ENCODE results near the gene BBX. TPM values are rescaled to one million over a fixed set of nuclear protein-coding genes. Genes with fewer than 3 reads are reported as not detected.

The BBX gene
- polyA plus RNA-seq, 1 donor from 2014 or later: 23.8 TPM

DNA sequence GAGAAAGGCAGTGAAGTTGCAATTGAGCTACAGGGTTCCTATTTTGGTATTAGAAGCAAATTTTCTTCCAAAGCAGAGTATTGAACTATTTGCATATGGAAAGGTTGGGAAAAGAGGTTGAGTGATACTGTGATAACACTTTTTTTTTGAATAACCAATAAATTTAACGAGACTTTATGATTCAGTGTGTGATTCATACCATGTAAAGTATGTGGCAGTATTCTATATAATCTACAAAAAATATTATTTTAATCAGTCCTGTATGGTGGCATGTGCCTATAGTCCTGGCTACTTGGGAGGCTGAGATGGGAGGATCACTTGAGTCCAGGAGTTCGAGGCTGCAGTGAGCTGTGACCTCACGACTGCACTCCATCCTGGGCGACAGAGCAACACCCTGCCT is 206.9 kb downstream of the BBX start:
- H3K4me2 ChIP-seq (ENCODE audit: low read length): no peak overlapping the region
- H4K20me1 ChIP-seq (ENCODE audit: insufficient read depth): no peaks in the 10 kb centered on the region
- H3K9ac ChIP-seq (ENCODE audit: low read length): no peak overlapping the region
- H3K27ac ChIP-seq (ENCODE audit: low read length): no peak overlapping the region
- H3K79me2 ChIP-seq (replicated peaks; ENCODE audit: insufficient read depth, low read length): no peaks in the 10 kb centered on the region
- TF ChIP-seq POLR2AphosphoS5 (IDR thresholded peaks at IDR 0.05): no peak
- TF ChIP-seq MXI1 (conservative IDR thresholded peaks at IDR 0.05; ENCODE audit: poor library complexity, severe bottlenecking): no peak
- TF ChIP-seq EP300 (conservative IDR thresholded peaks at IDR 0.05; ENCODE audit: poor library complexity, severe bottlenecking): no peak
- no peak for TF ChIP-seq SMC3 (conservative IDR thresholded peaks at IDR 0.05; ENCODE audit: poor library complexity)
- no peak for TF ChIP-seq RAD21 (conservative IDR thresholded peaks at IDR 0.05)
- TF ChIP-seq, protein P1, sequence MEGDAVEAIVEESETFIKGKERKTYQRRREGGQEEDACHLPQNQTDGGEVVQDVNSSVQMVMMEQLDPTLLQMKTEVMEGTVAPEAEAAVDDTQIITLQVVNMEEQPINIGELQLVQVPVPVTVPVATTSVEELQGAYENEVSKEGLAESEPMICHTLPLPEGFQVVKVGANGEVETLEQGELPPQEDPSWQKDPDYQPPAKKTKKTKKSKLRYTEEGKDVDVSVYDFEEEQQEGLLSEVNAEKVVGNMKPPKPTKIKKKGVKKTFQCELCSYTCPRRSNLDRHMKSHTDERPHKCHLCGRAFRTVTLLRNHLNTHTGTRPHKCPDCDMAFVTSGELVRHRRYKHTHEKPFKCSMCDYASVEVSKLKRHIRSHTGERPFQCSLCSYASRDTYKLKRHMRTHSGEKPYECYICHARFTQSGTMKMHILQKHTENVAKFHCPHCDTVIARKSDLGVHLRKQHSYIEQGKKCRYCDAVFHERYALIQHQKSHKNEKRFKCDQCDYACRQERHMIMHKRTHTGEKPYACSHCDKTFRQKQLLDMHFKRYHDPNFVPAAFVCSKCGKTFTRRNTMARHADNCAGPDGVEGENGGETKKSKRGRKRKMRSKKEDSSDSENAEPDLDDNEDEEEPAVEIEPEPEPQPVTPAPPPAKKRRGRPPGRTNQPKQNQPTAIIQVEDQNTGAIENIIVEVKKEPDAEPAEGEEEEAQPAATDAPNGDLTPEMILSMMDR (IDR thresholded peaks at IDR 0.05; ENCODE audit: poor library complexity, severe bottlenecking): no peak
- no peak for TF ChIP-seq TAF1 (IDR thresholded peaks at IDR 0.05; ENCODE audit: low read depth)
- TF ChIP-seq EZH2 (IDR thresholded peaks at IDR 0.05; ENCODE audit: borderline replicate concordance, insufficient read depth, low read length, poor library complexity, severe bottlenecking): no peak
- TF ChIP-seq, protein P2, sequence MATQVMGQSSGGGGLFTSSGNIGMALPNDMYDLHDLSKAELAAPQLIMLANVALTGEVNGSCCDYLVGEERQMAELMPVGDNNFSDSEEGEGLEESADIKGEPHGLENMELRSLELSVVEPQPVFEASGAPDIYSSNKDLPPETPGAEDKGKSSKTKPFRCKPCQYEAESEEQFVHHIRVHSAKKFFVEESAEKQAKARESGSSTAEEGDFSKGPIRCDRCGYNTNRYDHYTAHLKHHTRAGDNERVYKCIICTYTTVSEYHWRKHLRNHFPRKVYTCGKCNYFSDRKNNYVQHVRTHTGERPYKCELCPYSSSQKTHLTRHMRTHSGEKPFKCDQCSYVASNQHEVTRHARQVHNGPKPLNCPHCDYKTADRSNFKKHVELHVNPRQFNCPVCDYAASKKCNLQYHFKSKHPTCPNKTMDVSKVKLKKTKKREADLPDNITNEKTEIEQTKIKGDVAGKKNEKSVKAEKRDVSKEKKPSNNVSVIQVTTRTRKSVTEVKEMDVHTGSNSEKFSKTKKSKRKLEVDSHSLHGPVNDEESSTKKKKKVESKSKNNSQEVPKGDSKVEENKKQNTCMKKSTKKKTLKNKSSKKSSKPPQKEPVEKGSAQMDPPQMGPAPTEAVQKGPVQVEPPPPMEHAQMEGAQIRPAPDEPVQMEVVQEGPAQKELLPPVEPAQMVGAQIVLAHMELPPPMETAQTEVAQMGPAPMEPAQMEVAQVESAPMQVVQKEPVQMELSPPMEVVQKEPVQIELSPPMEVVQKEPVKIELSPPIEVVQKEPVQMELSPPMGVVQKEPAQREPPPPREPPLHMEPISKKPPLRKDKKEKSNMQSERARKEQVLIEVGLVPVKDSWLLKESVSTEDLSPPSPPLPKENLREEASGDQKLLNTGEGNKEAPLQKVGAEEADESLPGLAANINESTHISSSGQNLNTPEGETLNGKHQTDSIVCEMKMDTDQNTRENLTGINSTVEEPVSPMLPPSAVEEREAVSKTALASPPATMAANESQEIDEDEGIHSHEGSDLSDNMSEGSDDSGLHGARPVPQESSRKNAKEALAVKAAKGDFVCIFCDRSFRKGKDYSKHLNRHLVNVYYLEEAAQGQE (IDR thresholded peaks at IDR 0.05; ENCODE audit: borderline replicate concordance): no peak
- no peaks in the 10 kb centered on the region for H3K36me3 ChIP-seq (ENCODE audit: insufficient read depth, low read length)
- no peak overlapping the region for H3K4me3 ChIP-seq (ENCODE audit: low read length)
- H3F3A ChIP-seq (ENCODE audit: insufficient read depth, low read length, poor library complexity, severe bottlenecking): no peaks in the 10 kb centered on the region
- H3K27me3 ChIP-seq (ENCODE audit: insufficient read depth, low read depth, low read length): no peaks in the 10 kb centered on the region
- no peaks in the 10 kb centered on the region for H3K9me3 ChIP-seq (ENCODE audit: low read length)
- no peak overlapping the region for H2AFZ ChIP-seq (ENCODE audit: low read depth, low read length)
- no peaks in the 10 kb centered on the region for H3K9me2 ChIP-seq (ENCODE audit: insufficient read depth, low read length)

DNA sequence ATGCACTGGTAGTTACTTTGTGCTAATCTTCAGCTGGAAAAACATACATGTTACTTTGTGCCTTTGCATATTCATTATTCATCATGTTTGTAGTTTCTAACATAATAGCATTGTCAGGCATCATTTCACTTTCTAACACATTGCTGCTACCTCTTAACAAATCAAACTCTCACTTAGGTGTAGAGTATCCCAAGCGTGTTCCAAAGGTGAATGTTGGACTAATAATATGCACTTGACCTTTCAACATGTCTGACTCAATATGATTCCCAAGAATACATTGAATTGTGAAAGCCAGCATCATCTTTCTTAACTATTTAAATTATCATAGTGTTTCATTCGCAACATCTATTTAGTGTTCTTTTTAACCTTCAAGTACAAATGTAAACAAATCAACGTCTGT is 211.6 kb downstream of the BBX start:
- Histone ChIP-seq H3K79me2 (replicated peaks; ENCODE audit: insufficient read depth, low read length) (no peaks in the 10 kb centered on the region), H3K9me2 (ENCODE audit: insufficient read depth, low read length) (no peaks in the 10 kb centered on the region), H3K27ac (ENCODE audit: low read length) (no peak overlapping the region), H3K4me3 (ENCODE audit: low read length) (no peak overlapping the region), H2AFZ (ENCODE audit: low read depth, low read length) (no peak overlapping the region), H4K20me1 (ENCODE audit: insufficient read depth) (no peaks in the 10 kb centered on the region), H3K4me2 (ENCODE audit: low read length) (no peak overlapping the region), H3K27me3 (ENCODE audit: insufficient read depth, low read depth, low read length) (no peaks in the 10 kb centered on the region), H3F3A (ENCODE audit: insufficient read depth, low read length, poor library complexity, severe bottlenecking) (no peaks in the 10 kb centered on the region), H3K9ac (ENCODE audit: low read length) (no peak overlapping the region), H3K9me3 (ENCODE audit: low read length) (no peaks in the 10 kb centered on the region), H3K36me3 (ENCODE audit: insufficient read depth, low read length) (no peaks in the 10 kb centered on the region)
- TF ChIP-seq, protein P1 (IDR thresholded peaks at IDR 0.05; ENCODE audit: poor library complexity, severe bottlenecking): no peak

All from neural cell (in vitro differentiated cells).